Psoas muscle (tissue), 8 donors: Measurements from ENCODE around the gene OCEL1. TPM values are rescaled to one million over a fixed set of nuclear protein-coding genes. Genes with fewer than 3 reads are reported as not detected.

Experiments used
- ATAC-seq, 4 donors: fragments of 200-7000 bp; cut with Tn5 transposase; one replicate each; pipeline ENCODE4 v1.9.1; 2020; ENCODE audit warnings: moderate library complexity in 3 of 4, mild to moderate bottlenecking in 2 of 4
- DNase-seq, 2 donors: peaks; one replicate each; pipeline ENCODE4 v3.0.0-alpha.2; 2020
- H3K27ac ChIP-seq: fragments of 200-600 bp; one replicate; pipeline ENCODE4 v1.8.0; 2022
- H3K27me3 ChIP-seq, 3 donors: fragments of 200-600 bp in 1 of 3; one replicate each; pipeline versions ENCODE4 v1.6.1 to v1.8.0; 2013 to 2022; ENCODE audit warnings: low read length in 2 of 3, mild to moderate bottlenecking in 2 of 3, moderate library complexity in 1 of 3; ENCODE audit not compliant: insufficient read depth in 3 of 3
- H3K36me3 ChIP-seq, 2 donors: fragments of 200-600 bp in 1 of 2; one replicate each; pipeline versions ENCODE4 v1.6.1 to v1.8.0; 2013 to 2022; ENCODE audit warnings: low read depth in 1 of 2, mild to moderate bottlenecking in 1 of 2, moderate library complexity in 1 of 2; ENCODE audit not compliant: insufficient read depth in 1 of 2
- H3K4me1 ChIP-seq: fragments of 200-600 bp; one replicate; pipeline ENCODE4 v1.8.0; 2022
- H3K4me3 ChIP-seq: fragments of 200-600 bp; one replicate; pipeline ENCODE4 v1.8.0; 2022; ENCODE audit warnings: mild to moderate bottlenecking
- H3K9me3 ChIP-seq: fragments of 200-600 bp; one replicate; pipeline ENCODE4 v1.8.0; 2022
- CTCF ChIP-seq: fragments of 200-600 bp; IDR thresholded peaks from one replicate; pipeline ENCODE4 v1.8.0; 2022; ENCODE audit warnings: antibody characterized with exemption
- WGBS, 3 donors: extraction: QIAGEN DNeasy Blood & Tissue Kit; methylation state at CpG; one replicate each; pipeline versions ENCODE4 v1.1.6 to v1.1.7; 2013; 5-methylcytosine and 5-hydroxymethylcytosine counted together
- intact Hi-C, 2 donors: fragments of 100-400 bp; cut with DNase I; formaldehyde crosslinking; loops; one replicate each; pipeline versions ENCODE4 v1.11.0 to v1.14.2; 2022
- polyA plus RNA-seq, 3 donors: library from polyadenylated mRNA; stranded (reverse); fragments of 200-250 nt; gene quantifications; one replicate each; pipeline ENCODE4 v1.2.3, GENCODE V29; 2013
- total RNA-seq, 4 donors: library from RNA; stranded (reverse); fragmentation: NEBNext Ultra II Directional in 2 of 4; extraction: Animal tissue kit (Norgen Biotek cat#: 25700) in 2 of 4; gene quantifications; one replicate each; pipeline versions ENCODE4 v1.2.1 to v1.2.4, GENCODE V29; 2021 to 2023
- donor health status: healthy with polysubstance abuse.
- donor health status: DM: no; HTN: no; CAD: no; lungs with moderate emphysema.
- donor health status: Bipolar disorder and iron deficiency.
- donor health status: healthy.
- donor health status: DM: yes; HTN: yes; CAD: no.
- donor health status: DM: no; HTN: no; CAD: no.
- donor health status: DM: no; HTN: no; CAD: no.
- donor health status: DM: yes; HTN: yes; CAD: no.

The OCEL1 gene
- total and polyA plus RNA-seq, 7 donors: 15.6 to 37.1 (median 19.6) TPM

GRCh38 chr19:17262557-17262956 is 36.5 kb downstream of the OCEL1 start:
- ATAC-seq: no peak
- intact Hi-C loops: no loop called here
- H3K4me3 ChIP-seq: peak overlapping the region; percentile 52
- no peaks in the 10 kb centered on the region for H3K36me3 ChIP-seq
- no peak overlapping the region for H3K27ac ChIP-seq
- no peak for DNase-seq
- 45 to 48% (median 46%) methylated on average over 16 of the region's 16 CpGs for WGBS, 3 donors
- H3K27me3 ChIP-seq: no peaks in the 10 kb centered on the region
- TF ChIP-seq CTCF: no peak
- H3K4me1 ChIP-seq: no peaks in the 10 kb centered on the region
- H3K9me3 ChIP-seq: no peaks in the 10 kb centered on the region

- Histone ChIP-seq H3K36me3 (peaks cover 0 to 4% of the 10 kb centered on the region in 2 donors), H3K27me3 (no peaks in the 10 kb centered on the region), H3K4me1 (peaks cover 7% of the 10 kb centered on the region), H3K27ac (peak overlapping the region; percentile 32), H3K4me3 (peak overlapping the region; percentile 52), H3K9me3 (no peaks in the 10 kb centered on the region)
- no peak for TF ChIP-seq CTCF
- 68 to 75% (median 69%) methylated on average over 23 of the region's 23 CpGs for WGBS, 3 donors
- intact Hi-C loops: no loop called here
- DNase-seq: no peak
- no peak for ATAC-seq
Measured at GRCh38 chr19:17263712-17264640, 38.0 kb downstream of the OCEL1 start.

GRCh38 chr19:17264641-17264979 is 38.6 kb downstream of the OCEL1 start, which contains the start of gene USHBP1:
USHBP1 (minus strand) TSS chr19:17264745; CDS start chr19:17264299, 446 bp downstream.
- TF ChIP-seq CTCF: no peak
- WGBS, 3 donors: 25 to 30% (median 30%) methylated on average over 5 of the region's 5 CpGs
- intact Hi-C loops: no loop called here
- Histone ChIP-seq H3K4me3 (peak within 1 kb of the TSS; percentile 52), H3K9me3 (no peaks in the 10 kb centered on the region), H3K4me1 (peaks cover 7% of the 10 kb centered on the region), H3K27me3 (no peaks in the 10 kb centered on the region), H3K27ac (peak within 1 kb of the TSS; percentile 32), H3K36me3 (peaks cover 0 to 9% of the 10 kb centered on the region in 2 donors)
- DNase-seq: peak; percentile 30 to 60
- no peak for ATAC-seq

GRCh38 chr19:17266026-17266425 is 40.0 kb downstream of the OCEL1 start:
- intact Hi-C loops: loop anchor here in 1 of 2 donors (2.0 kb wide), 1 partner anchor 51 kb away; the partner anchor contains the start of gene USE1
- no peak overlapping the region for H3K4me3 ChIP-seq
- TF ChIP-seq CTCF: no peak
- H3K27ac ChIP-seq: no peak overlapping the region
- H3K4me1 ChIP-seq: peaks cover 7% of the 10 kb centered on the region
- WGBS, 3 donors: 82 to 93% (median 88%) methylated on average over 7 of the region's 7 CpGs
- no peaks in the 10 kb centered on the region for H3K9me3 ChIP-seq
- ATAC-seq (no peak), DNase-seq (no peak)
- H3K27me3 ChIP-seq: no peaks in the 10 kb centered on the region
- peaks cover 0 to 19% of the 10 kb centered on the region in 2 donors for H3K36me3 ChIP-seq
